ENCODE measurements around the gene RABGAP1L.

GRCh38 chr1:174744886-174745285, 585.6 kb downstream of the RABGAP1L start:
- TF ChIP-seq CTCF (IDR thresholded peaks at IDR 0.05) (no peak), POLR2A (IDR thresholded peaks at IDR 0.05) (no peak)
